Activated naive CD8-positive, alpha-beta T cell treated with anti-CD3 and anti-CD28 coated beads, Interleukin-2, amount 50 U/mL, for 24 hours (primary cell): ENCODE measurements around the gene PTX4.

Experiments used
- ATAC-seq: fragments of 150-1000 bp; cut with Tn5 transposase; one replicate; pipeline ENCODE4 v1.10.0; 2021
- DNase-seq: peaks from one replicate; pipeline ENCODE4 v3.0.0; 2021
- H3K27ac Mint-ChIP-seq: one replicate; pipeline ENCODE4 v1.8.0; 2021; ENCODE audit warnings: mild to moderate bottlenecking, mixed read lengths
- H3K27me3 Mint-ChIP-seq: one replicate; pipeline ENCODE4 v1.8.0; 2021; ENCODE audit warnings: mixed read lengths
- H3K36me3 Mint-ChIP-seq: one replicate; pipeline ENCODE4 v1.8.0; 2021; ENCODE audit warnings: low read depth, mixed read lengths
- H3K4me1 Mint-ChIP-seq: one replicate; pipeline ENCODE4 v1.8.0; 2021; ENCODE audit warnings: mixed read lengths
- H3K4me3 Mint-ChIP-seq: one replicate; pipeline ENCODE4 v1.8.0; 2021; ENCODE audit warnings: mild to moderate bottlenecking, moderate library complexity, mixed read lengths
- H3K9me3 Mint-ChIP-seq: one replicate; pipeline ENCODE4 v1.8.0; 2021; ENCODE audit warnings: mixed read lengths

PTX4 gene

GRCh38 chr16:1498899-1499676, 10.3 kb upstream of the PTX4 start:
- H3K4me1 Mint-ChIP-seq, result no peaks in the 10 kb centered on the region
- H3K9me3 Mint-ChIP-seq, result no peaks in the 10 kb centered on the region
- no peak for ATAC-seq
- no peak overlapping the region for H3K27ac Mint-ChIP-seq
- peaks cover 22% of the 10 kb centered on the region for H3K36me3 Mint-ChIP-seq
- no peak overlapping the region for H3K4me3 Mint-ChIP-seq
- DNase-seq, result no peak
- H3K27me3 Mint-ChIP-seq, result no peaks in the 10 kb centered on the region

- Mint-ChIP-seq H3K4me3 (no peak overlapping the region), H3K9me3 (no peaks in the 10 kb centered on the region), H3K27me3 (no peaks in the 10 kb centered on the region), H3K4me1 (peaks cover 10% of the 10 kb centered on the region), H3K36me3 (peaks cover 14% of the 10 kb centered on the region), H3K27ac (no peak overlapping the region)
- no peak for DNase-seq
- ATAC-seq, result no peak
Measured at GRCh38 chr16:1497014-1497598, 8.4 kb upstream of the PTX4 start.

GRCh38 chr16:1496464-1496863, 7.7 kb upstream of the PTX4 start:
- no peak overlapping the region for H3K4me3 Mint-ChIP-seq
- no peak overlapping the region for H3K27ac Mint-ChIP-seq

GRCh38 chr16:1495889-1496262, 7.1 kb upstream of the PTX4 start:
- Mint-ChIP-seq H3K4me3 (no peak overlapping the region), H3K27ac (no peak overlapping the region), H3K9me3 (no peaks in the 10 kb centered on the region), H3K27me3 (no peaks in the 10 kb centered on the region), H3K4me1 (peaks cover 10% of the 10 kb centered on the region), H3K36me3 (peaks cover 14% of the 10 kb centered on the region)
- ATAC-seq, result no peak
- DNase-seq, result no peak

More at GRCh38 chr16:1496464-1496863, 7.7 kb upstream of the PTX4 start:
- ATAC-seq (no peak), DNase-seq (no peak)
- no peaks in the 10 kb centered on the region for H3K27me3 Mint-ChIP-seq
- H3K4me1 Mint-ChIP-seq, result peaks cover 10% of the 10 kb centered on the region
- H3K36me3 Mint-ChIP-seq, result peaks cover 14% of the 10 kb centered on the region
- no peaks in the 10 kb centered on the region for H3K9me3 Mint-ChIP-seq

- no peaks in the 10 kb centered on the region for H3K9me3 Mint-ChIP-seq
- H3K4me1 Mint-ChIP-seq, result peaks cover 10% of the 10 kb centered on the region
- H3K27me3 Mint-ChIP-seq, result no peaks in the 10 kb centered on the region
- ATAC-seq (no peak), DNase-seq (no peak)
- H3K27ac Mint-ChIP-seq, result no peak overlapping the region
- H3K36me3 Mint-ChIP-seq, result peaks cover 14% of the 10 kb centered on the region
- peak overlapping the region; percentile 86 for H3K4me3 Mint-ChIP-seq
Measured at GRCh38 chr16:1495211-1495888, 6.6 kb upstream of the PTX4 start.

DNA sequence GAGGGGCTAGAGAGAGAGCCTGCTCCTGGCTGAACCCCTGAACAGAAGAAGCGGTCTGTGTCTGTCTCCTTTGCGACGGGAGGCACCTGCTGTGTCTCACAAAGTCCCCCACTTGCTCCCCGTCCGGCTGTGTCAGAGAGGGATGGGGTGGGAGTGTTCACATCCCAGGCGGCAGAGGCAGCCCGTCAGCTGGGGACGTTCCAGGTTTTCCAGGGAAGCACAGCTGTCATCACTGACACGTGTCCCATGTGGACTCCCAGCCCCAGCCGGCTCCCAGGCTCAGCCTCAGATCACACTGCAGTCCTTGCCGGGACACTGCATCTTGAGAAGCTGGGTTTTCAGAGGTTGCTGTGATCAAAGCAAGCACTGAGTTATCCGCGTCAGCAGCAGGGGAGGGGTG, 6.0 kb upstream of the PTX4 start:
- Mint-ChIP-seq H3K9me3 (no peaks in the 10 kb centered on the region), H3K4me3 (peak overlapping the region; percentile 86), H3K36me3 (peaks cover 14% of the 10 kb centered on the region), H3K27me3 (no peaks in the 10 kb centered on the region), H3K27ac (peak overlapping the region; percentile 86), H3K4me1 (peaks cover 10% of the 10 kb centered on the region)
- DNase-seq (no peak), ATAC-seq (no peak)

DNA sequence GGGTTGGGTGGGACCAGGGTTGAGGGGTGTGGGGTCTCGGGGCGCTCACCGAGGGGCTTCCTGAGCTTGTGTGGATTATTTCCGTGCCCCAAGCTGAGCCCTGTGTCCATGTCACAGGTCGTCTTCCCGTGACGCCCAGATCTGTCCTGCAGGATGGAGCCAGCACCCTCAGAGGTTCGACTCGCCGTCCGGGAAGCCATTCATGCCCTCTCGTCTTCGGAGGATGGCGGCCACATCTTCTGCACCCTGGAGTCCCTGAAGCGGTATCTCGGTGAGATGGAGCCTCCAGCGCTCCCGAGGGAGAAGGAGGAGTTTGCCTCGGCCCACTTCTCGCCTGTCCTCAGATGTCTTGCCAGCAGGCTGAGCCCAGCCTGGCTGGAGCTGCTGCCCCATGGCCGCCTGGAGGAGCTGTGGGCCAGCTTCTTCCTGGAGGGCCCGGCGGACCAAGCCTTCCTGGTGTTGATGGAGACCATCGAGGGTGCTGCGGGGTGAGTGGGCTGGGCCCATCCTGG, 5.4 kb upstream of the PTX4 start:
- ATAC-seq (no peak), DNase-seq (no peak)
- H3K27me3 Mint-ChIP-seq, result no peaks in the 10 kb centered on the region
- peaks cover 10% of the 10 kb centered on the region for H3K4me1 Mint-ChIP-seq
- peak overlapping the region; percentile 86 for H3K27ac Mint-ChIP-seq
- H3K36me3 Mint-ChIP-seq, result peaks cover 14% of the 10 kb centered on the region
- H3K4me3 Mint-ChIP-seq, result peak overlapping the region; percentile 86
- no peaks in the 10 kb centered on the region for H3K9me3 Mint-ChIP-seq

DNA sequence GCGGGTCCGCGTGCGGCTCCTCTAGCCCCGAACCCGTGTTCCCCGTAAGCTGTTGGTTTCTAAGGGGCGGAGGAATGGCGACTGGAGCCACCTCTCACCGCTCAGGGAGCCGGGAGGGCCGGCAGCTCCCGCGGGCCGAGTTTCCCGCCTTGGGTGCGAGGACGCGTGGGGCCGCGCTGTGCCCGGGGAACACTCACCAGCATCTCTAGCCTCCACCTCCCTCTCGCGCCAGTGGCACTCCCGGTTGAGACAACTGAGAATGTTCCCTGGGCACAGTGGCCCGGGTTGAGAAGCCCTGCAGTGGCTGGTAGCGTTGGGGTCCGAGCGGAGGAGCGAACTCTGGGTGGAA, 5.0 kb upstream of the PTX4 start:
- no peak for DNase-seq
- no peaks in the 10 kb centered on the region for H3K27me3 Mint-ChIP-seq
- ATAC-seq, result peak; percentile 4
- peaks cover 14% of the 10 kb centered on the region for H3K36me3 Mint-ChIP-seq
- peaks cover 10% of the 10 kb centered on the region for H3K4me1 Mint-ChIP-seq
- H3K9me3 Mint-ChIP-seq, result no peaks in the 10 kb centered on the region
- H3K4me3 Mint-ChIP-seq, result peak overlapping the region; percentile 86
- peak overlapping the region; percentile 98 for H3K27ac Mint-ChIP-seq

DNA sequence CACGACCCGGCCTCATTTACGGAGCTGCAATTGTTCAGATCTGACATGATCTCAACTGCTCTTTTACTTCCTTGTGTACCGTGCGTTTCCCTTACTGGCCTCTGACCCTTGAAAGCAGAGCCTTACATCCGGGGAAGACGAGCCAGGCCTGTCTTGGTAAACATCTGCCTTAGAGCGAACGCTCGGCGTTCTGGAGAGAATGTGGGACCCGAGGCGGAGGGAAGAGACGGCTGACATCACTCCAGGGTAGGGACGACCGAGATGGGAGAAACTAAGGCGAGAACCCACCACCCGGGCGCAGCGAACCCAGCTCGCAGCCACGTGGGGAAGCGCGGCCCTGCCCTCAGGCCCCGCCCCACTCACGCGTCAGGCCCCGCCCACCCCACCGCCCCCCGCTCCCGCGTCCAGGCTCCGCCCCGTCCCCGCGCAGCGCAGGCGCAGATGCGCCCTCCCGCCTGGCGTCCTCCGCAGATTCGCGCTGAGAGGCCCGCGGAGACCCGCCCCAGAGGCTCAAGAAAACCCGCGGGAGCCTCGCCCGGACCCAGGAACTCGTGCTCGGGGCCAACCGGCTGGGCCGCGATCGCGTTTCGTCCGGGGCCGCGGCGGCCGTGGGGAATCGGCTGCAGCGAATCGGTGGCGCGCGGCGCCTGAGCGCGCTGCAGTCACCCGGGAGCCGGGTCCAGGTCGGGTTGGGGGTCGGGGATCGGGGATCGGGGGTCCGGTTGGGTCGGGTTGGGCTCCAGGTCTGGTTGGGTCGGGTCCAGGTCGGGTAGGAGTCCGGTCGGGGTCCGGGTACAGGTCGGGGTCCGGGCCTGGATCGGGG, 4.4 kb upstream of the PTX4 start, which contains the start of gene TELO2:
TELO2 (plus strand) TSS at position 438 of the 823 bp plus-strand sequence. CDS start 922 bp downstream, outside the sequence.
- DNase-seq (peak; percentile 90), ATAC-seq (peak; percentile 71)
- H3K36me3 Mint-ChIP-seq, result peaks cover 9% of the 10 kb centered on the region
- H3K4me3 Mint-ChIP-seq, result peak within 1 kb of the TSS; percentile 86
- H3K27ac Mint-ChIP-seq, result peak within 1 kb of the TSS; percentile 98
- peaks cover 10% of the 10 kb centered on the region for H3K4me1 Mint-ChIP-seq
- no peaks in the 10 kb centered on the region for H3K27me3 Mint-ChIP-seq
- H3K9me3 Mint-ChIP-seq, result no peaks in the 10 kb centered on the region

- Mint-ChIP-seq H3K27me3 (no peaks in the 10 kb centered on the region), H3K4me1 (peaks cover 10% of the 10 kb centered on the region), H3K4me3 (peak overlapping the region; percentile 86), H3K27ac (peak overlapping the region; percentile 98), H3K9me3 (no peaks in the 10 kb centered on the region), H3K36me3 (peaks cover 6% of the 10 kb centered on the region)
- peak; percentile 18 for DNase-seq
- no peak for ATAC-seq
Measured at GRCh38 chr16:1492082-1492922, 3.6 kb upstream of the PTX4 start.

GRCh38 chr16:1491327-1491726, 2.6 kb upstream of the PTX4 start:
- Mint-ChIP-seq H3K27ac (no peak overlapping the region), H3K9me3 (no peaks in the 10 kb centered on the region), H3K27me3 (no peaks in the 10 kb centered on the region), H3K4me1 (peaks cover 10% of the 10 kb centered on the region), H3K36me3 (peaks cover 2% of the 10 kb centered on the region), H3K4me3 (no peak overlapping the region)
- ATAC-seq (no peak), DNase-seq (no peak)

- Mint-ChIP-seq H3K4me1 (peaks cover 10% of the 10 kb centered on the region), H3K36me3 (peaks cover 2% of the 10 kb centered on the region), H3K27ac (no peak overlapping the region), H3K9me3 (no peaks in the 10 kb centered on the region), H3K27me3 (no peaks in the 10 kb centered on the region), H3K4me3 (no peak overlapping the region)
- ATAC-seq, result no peak
- DNase-seq, result no peak
Measured at GRCh38 chr16:1489077-1489476, 333 bp upstream of the PTX4 start.

GRCh38 chr16:1488054-1488601, 616 bp downstream of the PTX4 start:
- no peak for ATAC-seq
- Mint-ChIP-seq H3K36me3 (no peaks in the 10 kb centered on the region), H3K4me3 (no peak overlapping the region), H3K9me3 (no peaks in the 10 kb centered on the region), H3K4me1 (peaks cover 8% of the 10 kb centered on the region), H3K27me3 (no peaks in the 10 kb centered on the region), H3K27ac (no peak overlapping the region)
- no peak for DNase-seq
